ENCODE measurements around the gene PIP5K1C.

Gene PIP5K1C

GRCh38 chr19:3609779-3610719 lies 90.2 kb downstream of the PIP5K1C start:
- DNase-seq (ENCODE audit: low read depth): no peak

- DNase-seq (ENCODE audit: low read depth): peak; percentile 95
Measured at GRCh38 chr19:3608750-3609322, 91.4 kb downstream of the PIP5K1C start.

- DNase-seq (ENCODE audit: low read depth): peak; percentile 94
Measured at GRCh38 chr19:3608079-3608641, 92.1 kb downstream of the PIP5K1C start.

GRCh38 chr19:3607303-3608078 lies 92.8 kb downstream of the PIP5K1C start:
- DNase-seq (ENCODE audit: low read depth): peak; percentile 75

GRCh38 chr19:3606690-3607289 lies 93.5 kb downstream of the PIP5K1C start, which contains the start of gene TBXA2R:
Gene TBXA2R (minus strand): TSS chr19:3606875. CDS start chr19:3600634, 6,241 bp downstream.
- DNase-seq (ENCODE audit: low read depth): peak; percentile 71

- DNase-seq (ENCODE audit: low read depth): no peak
Measured at GRCh38 chr19:3606174-3606689, 94.0 kb downstream of the PIP5K1C start.

- no peak for DNase-seq (ENCODE audit: low read depth)
Measured at GRCh38 chr19:3605770-3606169, 94.5 kb downstream of the PIP5K1C start.

GRCh38 chr19:3605361-3605760 lies 94.9 kb downstream of the PIP5K1C start:
- DNase-seq (ENCODE audit: low read depth): no peak

GRCh38 chr19:3604987-3605343 lies 95.3 kb downstream of the PIP5K1C start:
- DNase-seq (ENCODE audit: low read depth): no peak

- DNase-seq (ENCODE audit: low read depth): no peak
Measured at GRCh38 chr19:3604227-3604986, 95.9 kb downstream of the PIP5K1C start.

GRCh38 chr19:3603121-3603811 lies 97.0 kb downstream of the PIP5K1C start:
- no peak for DNase-seq (ENCODE audit: low read depth)

- no peak for DNase-seq (ENCODE audit: low read depth)
Measured at GRCh38 chr19:3601021-3601420, 99.2 kb downstream of the PIP5K1C start.

- DNase-seq (ENCODE audit: low read depth): no peak
Measured at GRCh38 chr19:3599776-3600187, 100.5 kb downstream of the PIP5K1C start.

GRCh38 chr19:3595521-3596061 lies 104.7 kb downstream of the PIP5K1C start:
- no peak for DNase-seq (ENCODE audit: low read depth)

GRCh38 chr19:3593156-3593555 lies 107.1 kb downstream of the PIP5K1C start:
- DNase-seq (ENCODE audit: low read depth): no peak

GRCh38 chr19:3591876-3592613 lies 108.2 kb downstream of the PIP5K1C start:
- DNase-seq (ENCODE audit: low read depth): no peak

GRCh38 chr19:3590991-3591659 lies 109.1 kb downstream of the PIP5K1C start:
- DNase-seq (ENCODE audit: low read depth): no peak

GRCh38 chr19:3589949-3590348 lies 110.3 kb downstream of the PIP5K1C start:
- no peak for DNase-seq (ENCODE audit: low read depth)

GRCh38 chr19:3589439-3589838 lies 110.8 kb downstream of the PIP5K1C start:
- DNase-seq (ENCODE audit: low read depth): no peak

Measured in CMK (cell line).